ENCODE data around the gene SEL1L2.

Gene SEL1L2

DNA sequence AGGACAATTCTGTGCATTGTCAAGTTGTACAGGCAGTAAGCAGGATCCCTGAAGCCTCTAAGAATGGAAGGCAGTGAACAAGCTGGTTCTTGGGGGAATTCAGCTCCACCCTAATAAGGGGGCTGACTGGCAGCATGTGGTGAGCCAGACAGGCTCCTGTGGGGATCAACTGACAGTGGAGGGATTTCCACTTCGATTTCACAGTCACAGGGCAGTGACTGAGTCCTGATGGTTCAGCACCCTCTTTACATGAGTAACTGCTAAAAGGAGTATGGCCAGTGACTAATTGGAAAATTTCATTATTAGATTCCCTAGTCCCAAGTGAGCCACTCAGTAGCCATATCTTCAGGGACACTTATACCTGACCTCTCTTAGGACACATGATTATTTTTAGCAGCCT lies 127.2 kb downstream of the SEL1L2 start:
- no peak for FAIRE-seq

- FAIRE-seq, result no peak
Measured at GRCh38 chr20:13862245-13862644, 128.2 kb downstream of the SEL1L2 start.

DNA sequence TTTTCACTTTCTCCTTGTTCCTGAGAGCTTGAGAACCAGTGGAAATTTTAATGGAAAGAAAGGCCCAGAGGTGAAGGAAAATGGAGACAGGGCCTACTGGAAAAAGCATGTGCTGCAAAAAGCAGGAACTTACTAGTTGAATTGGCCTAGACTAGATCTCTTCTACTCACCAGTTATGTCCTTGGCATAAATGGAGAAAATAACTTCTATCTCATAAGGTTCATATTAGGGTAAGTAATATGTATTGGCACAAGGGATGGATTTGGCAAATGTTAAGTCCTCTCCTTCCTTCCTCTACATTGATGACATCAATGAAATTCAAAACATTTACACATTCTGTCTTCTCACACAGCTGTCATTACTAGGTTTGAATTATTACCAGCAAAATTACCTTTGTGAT lies 131.5 kb downstream of the SEL1L2 start:
- no peak for FAIRE-seq

GRCh38 chr20:13858439-13858838 lies 132.0 kb downstream of the SEL1L2 start:
- FAIRE-seq, result no peak

- no peak for FAIRE-seq
Measured at GRCh38 chr20:13857961-13858360, 132.5 kb downstream of the SEL1L2 start.

- no peak for FAIRE-seq
Measured at GRCh38 chr20:13857304-13857703, 133.1 kb downstream of the SEL1L2 start.

GRCh38 chr20:13856354-13856753 lies 134.1 kb downstream of the SEL1L2 start:
- no peak for FAIRE-seq

- FAIRE-seq, result no peak
Measured at GRCh38 chr20:13855613-13856012, 134.8 kb downstream of the SEL1L2 start.

DNA sequence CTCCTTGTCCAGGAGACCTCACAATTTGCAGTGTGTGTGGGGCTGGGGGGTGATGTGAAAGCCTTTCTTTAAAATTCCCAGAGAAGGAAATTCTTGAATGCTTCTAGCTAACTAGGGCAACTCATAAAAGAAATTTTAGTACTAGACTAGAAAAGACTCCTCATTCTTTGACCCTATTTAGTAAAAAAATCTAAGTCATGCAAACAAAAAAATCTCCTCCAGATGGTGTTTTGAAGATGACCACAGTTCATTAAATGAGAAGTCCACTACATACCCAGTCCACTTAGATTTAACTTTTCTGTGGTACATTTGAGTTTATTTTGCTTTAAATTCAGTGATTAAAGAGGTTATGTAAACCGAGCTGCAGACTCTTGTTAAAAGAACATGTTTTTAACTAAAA lies 138.1 kb downstream of the SEL1L2 start:
- no peak for FAIRE-seq

DNA sequence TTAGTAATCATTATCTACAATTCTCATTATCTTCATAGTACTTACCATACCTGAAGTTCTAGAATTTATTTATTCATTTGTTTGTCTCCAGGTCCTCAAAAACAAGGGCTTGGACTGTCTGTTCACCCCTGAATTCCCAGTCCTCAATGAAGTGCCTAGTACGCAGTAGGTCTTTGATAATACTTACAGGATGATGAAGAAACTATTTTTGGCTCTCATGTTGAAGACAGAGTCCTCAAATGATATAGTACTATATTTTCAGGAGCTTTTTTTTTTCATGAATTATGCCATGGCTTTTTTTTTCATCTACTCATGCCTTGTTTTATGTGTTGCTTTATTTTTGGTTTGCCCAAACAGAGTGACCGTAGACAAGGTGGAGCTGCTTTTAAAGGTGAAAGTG lies 139.1 kb downstream of the SEL1L2 start:
- FAIRE-seq, result no peak

DNA sequence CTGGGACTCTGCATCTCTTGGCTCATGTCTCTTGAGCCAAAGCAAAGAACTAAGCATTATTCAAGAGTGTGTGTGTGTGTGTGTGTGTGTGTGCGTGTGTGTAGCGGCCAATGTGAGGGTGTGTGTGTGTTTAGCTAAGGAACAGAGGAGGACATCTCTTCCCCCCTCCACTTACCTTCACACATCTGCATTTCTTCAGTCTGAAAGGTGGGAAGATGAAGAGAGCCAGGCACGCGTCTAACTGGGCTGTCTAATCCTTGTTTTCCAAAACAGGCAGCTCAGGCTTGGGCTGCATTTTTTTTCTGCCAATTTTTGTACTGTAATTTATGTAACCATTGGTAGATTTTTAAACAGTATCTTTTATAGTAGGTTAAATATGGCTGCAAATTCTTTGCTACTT lies 146.1 kb downstream of the SEL1L2 start:
- no peak for FAIRE-seq

DNA sequence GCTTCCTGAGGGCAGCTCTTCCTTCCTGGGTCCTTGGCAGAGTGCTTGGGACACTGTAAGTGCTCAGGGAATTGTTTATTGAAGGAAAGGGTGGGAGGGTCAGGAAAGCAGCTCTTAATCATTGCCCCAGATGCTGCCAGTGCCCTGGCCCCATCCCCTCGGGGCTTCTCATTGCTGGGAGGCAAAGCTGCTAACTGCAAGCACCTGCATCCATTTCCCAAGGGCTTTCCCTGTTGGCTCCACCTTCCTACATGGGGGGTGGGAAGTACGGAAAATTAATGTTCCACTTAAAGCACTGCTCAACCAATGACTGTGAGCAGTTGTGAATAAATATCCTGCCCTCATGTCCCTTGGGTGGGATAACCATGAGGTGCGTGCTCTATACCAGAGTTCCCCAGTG lies 149.2 kb downstream of the SEL1L2 start:
- FAIRE-seq, result no peak

DNA sequence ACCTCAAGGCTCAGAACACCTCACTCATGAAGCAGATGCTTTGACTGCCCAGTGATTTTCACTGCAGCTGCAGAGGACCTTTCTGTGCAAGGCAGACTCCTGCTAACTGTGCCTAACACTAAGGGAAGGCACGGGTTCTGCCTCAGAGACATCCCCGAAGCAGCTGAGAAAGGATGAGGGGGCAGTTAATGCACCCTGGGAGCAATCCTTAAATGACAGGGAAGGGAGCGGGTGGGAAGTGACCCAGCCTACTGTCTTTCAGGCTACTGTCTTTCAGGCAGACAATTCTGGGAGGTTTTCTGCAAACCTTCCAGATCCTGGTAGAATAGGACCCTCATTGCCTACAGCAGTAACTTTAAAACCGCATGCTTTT lies 150.3 kb downstream of the SEL1L2 start:
- no peak for FAIRE-seq

GRCh38 chr20:13839421-13840092 lies 150.9 kb downstream of the SEL1L2 start:
- no peak for FAIRE-seq

GRCh38 chr20:13838664-13839063 lies 151.8 kb downstream of the SEL1L2 start:
- FAIRE-seq, result no peak

DNA sequence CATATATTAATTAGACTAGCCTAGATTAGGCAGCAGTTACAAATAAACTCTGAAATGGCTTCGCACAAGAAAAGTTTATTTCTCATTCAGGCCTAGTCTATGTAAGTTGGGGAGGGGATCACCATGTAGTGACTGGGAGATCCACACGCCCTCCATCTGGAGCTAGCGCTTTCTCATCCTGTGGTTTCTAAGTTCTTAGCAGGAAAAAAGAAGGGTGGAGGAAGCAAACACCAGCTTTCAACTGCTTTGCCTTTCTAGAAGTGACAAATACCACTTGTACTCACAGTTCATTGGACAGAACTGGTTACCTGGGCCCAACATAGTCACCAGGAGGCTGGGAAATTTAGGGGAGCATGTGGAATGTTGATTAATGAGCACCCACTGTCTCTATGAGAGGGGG lies 158.9 kb downstream of the SEL1L2 start:
- FAIRE-seq, result no peak

DNA sequence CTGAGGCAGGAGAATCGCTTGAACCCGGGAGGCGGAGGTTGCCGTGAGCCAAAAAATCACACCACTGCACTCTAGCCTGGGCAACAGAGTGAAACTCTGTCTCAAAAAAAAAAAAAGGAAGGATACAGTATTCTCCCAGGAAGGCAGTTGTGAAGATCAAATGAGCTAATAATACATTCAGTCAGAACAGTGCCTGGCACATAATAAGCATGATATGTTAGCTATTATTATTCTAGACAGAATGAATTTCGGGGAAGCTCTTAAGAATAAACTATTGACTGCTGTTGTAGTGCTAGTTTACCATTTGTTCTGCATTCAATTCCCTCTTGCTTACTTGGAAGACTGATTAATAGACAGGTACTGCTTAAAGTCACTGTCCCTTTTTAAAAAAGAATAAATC lies 164.9 kb downstream of the SEL1L2 start:
- FAIRE-seq, result no peak

DNA sequence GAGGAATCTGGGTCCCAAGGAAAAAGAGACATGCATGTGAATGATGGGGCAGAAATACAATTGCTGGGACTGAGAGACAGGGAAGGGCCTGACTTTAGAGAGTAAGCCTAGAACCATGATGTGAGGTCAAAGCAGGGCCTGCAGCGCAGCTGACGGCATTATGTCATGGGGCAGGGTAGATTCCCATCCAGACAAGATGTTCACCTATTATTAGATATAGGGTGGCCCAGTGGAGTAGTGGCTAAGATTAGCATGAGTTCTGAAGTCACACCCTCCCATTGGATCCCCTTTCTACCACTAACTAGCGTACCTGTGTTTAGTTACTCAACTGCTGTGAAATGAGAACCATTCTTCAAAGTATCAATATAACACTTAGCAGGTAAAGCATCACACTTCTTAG lies 166.0 kb downstream of the SEL1L2 start:
- no peak for FAIRE-seq

- FAIRE-seq, result no peak
Measured at GRCh38 chr20:13822459-13822858, 168.0 kb downstream of the SEL1L2 start.

GRCh38 chr20:13821876-13822275 lies 168.5 kb downstream of the SEL1L2 start:
- no peak for FAIRE-seq

GRCh38 chr20:13819885-13820645 lies 170.3 kb downstream of the SEL1L2 start:
- peak; percentile 87 for FAIRE-seq

- no peak for FAIRE-seq
Measured at GRCh38 chr20:13817342-13817741, 173.1 kb downstream of the SEL1L2 start.

- FAIRE-seq, result no peak
Measured at GRCh38 chr20:13816757-13817156, 173.7 kb downstream of the SEL1L2 start.

GRCh38 chr20:13814672-13815071 lies 175.7 kb downstream of the SEL1L2 start:
- FAIRE-seq, result no peak

GRCh38 chr20:13813910-13814309 lies 176.5 kb downstream of the SEL1L2 start:
- FAIRE-seq, result no peak

Measured in G401.6 (cell line).